GM18520 (cell line): ENCODE measurements around the gene BAX.
A peak's percentile ranks its signal among the peaks of the same experiment; 100 is the strongest.

Experiments
- ATAC-seq: cut with Tn5 transposase; IDR thresholded peaks from one replicate; pipeline ENCODE4 v1.9.1; 2021; ENCODE audit not compliant: unreplicated experiment

BAX gene

DNA sequence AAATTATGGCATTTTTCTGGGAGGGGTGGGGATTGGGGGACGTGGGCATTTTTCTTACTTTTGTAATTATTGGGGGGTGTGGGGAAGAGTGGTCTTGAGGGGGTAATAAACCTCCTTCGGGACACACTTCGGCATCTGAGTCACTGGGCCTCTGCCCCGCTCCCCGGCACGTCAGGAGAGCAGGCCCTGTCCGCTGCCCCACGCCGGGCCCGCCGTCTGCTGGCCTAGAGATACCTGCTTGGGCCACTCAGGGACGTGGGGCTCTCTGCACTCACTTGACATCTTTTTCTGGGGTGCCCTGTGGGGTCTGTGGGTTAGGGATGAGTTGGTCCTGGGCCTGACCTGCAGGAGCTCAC, 7.0 kb downstream of the BAX start:
- no peak for ATAC-seq

DNA sequence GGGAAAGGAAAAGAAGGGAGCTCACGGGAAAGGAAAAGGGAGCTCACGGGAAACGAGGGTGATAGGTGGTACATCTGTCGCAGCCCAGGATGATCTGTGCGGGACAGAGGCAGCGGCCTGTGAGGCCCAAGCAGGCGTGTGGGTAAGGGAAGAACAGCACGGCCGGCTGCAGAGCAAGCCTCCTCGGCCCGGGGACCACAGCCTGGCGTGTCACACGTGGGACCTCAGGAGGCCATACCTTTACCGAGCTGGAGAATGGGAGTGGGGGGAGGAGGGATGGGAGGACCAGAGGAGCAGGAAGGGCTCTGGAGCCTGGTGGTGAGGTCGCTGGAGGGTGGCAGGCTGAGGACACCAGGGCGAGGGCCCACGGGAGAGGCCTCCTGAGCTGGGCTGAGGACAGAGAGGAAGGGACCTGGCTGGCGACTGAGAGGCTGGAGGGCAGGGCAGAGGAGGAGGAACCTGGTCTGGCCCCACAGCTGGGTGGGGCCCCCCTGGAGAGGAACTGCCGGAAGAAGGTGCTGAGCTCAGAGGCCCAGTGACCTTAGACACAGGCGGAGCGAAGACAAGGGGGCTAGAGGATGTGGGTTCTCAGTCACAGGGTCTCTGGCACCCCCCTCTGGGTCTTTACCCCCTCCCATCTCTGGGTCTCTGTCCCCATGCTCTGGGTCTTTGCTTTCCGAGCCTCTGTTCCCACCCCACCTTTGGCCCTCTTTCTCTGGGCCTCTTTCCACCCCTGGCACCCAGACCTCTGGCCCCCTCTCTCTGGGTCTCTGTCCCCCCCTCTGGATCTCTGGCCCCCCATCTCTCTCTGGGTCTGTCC, 7.6 kb downstream of the BAX start:
- ATAC-seq = no peak

DNA sequence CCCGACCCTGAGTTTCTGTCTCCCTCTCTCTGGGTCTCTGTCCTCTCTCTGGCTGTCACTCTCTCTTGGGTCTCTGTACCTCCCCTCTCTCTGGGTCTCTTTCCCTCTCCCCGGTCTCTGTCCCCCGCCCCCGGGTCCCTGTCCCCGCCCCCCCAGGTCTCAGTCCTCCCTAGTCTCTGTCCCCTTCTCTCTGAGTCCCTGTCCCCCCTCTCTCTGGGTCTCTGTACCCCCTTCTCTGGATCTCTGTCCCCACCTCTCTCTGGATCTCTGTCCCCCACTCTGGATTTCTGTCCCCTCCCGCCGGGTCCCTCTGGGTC, 8.1 kb downstream of the BAX start:
- ATAC-seq = no peak

DNA sequence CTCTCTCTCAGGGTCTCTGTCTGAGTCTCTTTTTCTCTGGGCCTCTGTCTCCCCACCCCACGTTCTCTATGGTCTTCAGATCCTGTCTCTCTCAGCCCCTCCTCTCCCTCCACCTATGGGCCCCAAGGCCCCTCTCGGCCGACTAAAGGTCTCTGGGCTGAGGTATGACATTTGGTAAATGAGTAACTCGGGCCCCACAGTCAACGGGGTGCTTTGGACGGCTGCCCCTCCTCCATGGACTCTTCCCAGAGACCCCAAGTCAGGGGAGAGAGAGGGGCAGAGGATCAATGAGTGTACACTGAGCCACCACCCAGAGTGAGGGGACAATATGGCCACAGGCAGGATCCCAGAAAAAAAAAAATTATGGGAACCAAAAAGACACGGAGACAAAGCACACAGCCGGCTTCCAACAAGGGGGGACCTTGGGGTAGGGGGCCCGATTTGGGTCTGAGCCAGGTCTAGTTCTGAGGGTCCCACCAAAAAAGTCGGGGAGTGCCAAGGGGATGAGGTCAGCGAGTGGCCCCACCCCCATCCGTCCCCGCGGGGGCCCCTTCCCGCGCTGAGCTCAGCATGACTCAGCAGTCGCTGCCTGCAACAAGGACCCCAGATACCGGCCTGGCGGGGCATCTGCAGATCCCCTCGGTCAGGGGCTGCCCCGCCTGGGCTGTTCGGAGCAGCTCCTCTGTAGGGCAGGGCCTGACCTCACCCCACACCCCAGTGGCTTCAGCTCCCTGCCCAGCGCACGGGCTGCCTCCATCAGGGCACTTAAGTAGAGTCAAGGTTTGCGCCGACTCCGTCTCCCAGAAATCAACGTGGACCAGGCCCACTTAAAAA, 8.9 kb downstream of the BAX start:
- ATAC-seq = peak; percentile 17

DNA sequence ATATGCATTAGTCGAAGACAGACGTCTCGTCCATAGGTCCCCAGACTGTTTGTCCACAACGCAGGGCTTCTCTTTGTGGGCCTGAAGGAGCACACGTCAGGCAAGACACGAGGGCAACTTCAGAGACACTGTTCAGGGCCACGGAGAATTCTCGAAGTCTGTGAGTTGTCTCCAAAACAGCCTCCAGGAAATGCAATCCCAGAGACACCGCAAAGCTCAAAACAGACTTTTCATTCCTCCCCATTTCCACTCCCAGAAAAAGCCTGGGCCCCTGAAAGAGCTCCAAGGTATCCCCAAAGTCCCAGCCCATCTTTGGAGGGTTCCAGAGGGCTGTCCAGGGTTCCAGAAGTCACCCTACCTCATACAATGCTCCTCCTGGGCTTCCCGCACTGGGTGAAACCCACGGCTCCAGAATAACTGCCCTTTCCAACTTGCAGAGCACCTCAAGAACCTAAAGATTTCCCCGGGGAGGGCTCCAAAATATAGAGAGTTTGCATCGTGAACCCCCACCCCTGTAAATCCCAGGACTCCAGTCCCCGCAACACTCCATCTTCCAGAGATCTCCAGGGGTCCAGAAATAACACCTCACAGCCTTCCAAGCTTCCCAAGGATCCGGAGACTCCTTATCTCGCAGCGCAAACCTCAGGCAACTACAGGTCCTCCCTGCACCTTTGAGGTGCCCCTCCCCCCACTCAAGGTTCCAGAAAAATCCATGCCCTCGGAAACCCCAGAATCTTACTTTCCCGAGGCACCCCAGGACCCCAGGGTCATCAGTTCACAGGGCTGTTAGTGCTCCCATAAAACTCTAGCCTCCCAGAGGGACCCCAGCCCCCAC, 9.7 kb downstream of the BAX start:
- no peak for ATAC-seq

DNA sequence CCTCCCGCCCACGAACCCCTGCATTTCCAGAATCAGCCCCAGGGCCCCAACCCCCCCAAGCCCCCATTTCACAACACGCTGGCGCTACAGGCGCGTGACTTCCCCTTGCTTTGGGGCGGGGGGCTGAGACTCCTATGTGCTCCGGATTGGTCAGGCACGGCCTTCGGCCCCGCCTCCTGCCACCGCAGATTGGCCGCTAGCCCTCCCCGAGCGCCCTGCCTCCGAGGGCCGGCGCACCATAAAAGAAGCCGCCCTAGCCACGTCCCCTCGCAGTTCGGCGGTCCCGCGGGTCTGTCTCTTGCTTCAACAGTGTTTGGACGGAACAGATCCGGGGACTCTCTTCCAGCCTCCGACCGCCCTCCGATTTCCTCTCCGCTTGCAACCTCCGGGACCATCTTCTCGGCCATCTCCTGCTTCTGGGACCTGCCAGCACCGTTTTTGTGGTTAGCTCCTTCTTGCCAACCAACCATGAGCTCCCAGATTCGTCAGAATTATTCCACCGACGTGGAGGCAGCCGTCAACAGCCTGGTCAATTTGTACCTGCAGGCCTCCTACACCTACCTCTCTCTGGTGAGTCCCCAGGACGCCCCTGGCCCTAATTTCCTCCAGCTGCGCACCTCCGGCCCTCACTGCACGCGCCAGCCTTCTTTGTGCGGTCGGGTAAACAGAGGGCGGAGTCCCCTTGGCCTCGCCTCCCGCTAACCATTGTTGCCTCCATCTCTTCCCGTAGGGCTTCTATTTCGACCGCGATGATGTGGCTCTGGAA, 10.5 kb downstream of the BAX start, which contains the start of gene FTL:
Gene FTL, plus strand, starts transcription at position 270 of the 766 bp plus-strand sequence. Its CDS starts 199 bp downstream, at position 469.
- peak; percentile 43 for ATAC-seq

DNA sequence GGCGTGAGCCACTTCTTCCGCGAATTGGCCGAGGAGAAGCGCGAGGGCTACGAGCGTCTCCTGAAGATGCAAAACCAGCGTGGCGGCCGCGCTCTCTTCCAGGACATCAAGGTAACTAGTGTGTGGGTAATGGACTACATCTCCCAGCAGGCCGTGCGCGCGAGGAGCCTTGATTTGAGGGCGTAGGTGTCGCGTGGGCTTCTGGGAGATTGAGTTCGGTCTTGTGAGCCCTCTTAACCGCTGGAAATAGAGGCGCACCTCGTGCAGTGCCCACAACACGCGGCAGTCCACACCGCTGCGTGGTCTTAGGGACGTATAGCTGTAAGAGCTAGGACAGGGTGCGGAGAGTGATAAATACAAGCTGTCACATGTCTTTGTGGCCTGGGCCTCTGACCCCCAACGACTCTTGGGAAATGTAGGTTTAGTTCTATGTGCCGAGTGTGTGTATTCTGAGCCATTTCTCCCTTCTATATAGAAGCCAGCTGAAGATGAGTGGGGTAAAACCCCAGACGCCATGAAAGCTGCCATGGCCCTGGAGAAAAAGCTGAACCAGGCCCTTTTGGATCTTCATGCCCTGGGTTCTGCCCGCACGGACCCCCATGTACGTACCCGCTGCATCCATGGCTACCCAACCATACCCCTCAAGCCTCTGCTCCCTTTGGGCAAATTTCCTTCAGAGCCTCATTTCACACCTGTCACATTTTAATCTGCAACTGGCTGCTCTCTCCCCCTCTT, 11.3 kb downstream of the BAX start:
- peak; percentile 15 for ATAC-seq

DNA sequence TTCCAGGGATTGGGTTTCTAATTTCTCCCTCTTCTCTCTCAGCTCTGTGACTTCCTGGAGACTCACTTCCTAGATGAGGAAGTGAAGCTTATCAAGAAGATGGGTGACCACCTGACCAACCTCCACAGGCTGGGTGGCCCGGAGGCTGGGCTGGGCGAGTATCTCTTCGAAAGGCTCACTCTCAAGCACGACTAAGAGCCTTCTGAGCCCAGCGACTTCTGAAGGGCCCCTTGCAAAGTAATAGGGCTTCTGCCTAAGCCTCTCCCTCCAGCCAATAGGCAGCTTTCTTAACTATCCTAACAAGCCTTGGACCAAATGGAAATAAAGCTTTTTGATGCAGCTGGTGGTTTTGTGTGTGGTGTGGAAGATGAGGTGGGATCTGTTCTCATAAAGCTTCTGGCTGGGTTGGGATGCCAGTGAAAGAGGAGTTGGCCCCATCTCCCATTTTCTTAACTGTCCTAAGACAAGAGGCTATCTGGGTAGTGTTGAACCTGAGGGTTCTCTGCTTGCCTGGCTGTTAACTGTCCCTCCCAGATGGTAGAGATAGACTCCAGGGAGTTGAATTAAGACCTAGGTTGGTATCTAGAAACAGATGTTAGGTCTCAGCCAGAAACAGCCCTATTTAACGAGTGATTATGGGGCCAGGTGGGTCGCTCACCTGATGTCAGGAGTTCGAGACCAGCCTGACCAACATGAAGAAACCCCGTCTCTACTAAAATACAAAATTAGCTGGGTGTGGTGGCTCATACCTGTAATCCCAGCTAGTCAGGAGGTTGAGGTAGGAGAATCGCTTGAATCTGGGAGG, 12.1 kb downstream of the BAX start:
- no peak for ATAC-seq

DNA sequence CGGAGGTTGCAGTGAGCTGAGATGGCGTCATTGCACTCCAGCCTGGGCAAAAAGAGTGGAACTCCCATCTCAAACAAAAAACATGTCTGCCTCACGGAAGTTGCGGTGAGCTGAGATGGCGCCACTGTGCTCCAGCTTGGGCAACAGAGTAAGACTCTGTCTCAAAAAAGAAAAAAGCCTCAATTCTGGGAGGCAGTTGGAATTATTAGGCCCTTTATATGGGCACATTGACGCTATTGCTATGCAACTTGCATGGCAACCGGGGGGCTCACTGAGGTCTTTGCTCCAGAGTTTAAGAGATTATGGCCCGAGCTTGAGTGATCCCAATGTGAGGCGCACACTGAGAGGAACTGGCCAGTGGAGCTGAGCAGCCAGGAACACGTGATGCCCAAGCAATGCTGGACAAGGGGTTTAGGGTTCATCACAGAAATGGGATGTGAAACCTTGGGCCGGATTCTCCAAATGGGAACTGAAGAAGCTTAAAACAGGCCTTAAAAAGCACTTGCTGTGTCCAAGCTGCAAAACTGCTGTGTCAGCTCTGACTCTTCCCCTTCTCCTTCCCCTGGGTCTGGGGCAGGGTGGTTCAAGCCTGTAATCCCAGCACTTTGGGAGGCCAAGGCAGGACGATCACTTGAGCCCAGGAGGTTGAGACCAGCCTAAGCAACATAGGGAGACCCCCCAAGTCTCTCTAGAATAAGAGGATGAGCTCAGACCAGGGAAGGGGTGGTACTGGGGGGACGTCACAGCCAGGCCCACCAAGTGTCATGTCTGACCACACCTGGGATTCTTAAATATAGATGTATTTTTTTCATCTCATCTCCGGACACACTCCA, 12.9 kb downstream of the BAX start:
- no peak for ATAC-seq

DNA sequence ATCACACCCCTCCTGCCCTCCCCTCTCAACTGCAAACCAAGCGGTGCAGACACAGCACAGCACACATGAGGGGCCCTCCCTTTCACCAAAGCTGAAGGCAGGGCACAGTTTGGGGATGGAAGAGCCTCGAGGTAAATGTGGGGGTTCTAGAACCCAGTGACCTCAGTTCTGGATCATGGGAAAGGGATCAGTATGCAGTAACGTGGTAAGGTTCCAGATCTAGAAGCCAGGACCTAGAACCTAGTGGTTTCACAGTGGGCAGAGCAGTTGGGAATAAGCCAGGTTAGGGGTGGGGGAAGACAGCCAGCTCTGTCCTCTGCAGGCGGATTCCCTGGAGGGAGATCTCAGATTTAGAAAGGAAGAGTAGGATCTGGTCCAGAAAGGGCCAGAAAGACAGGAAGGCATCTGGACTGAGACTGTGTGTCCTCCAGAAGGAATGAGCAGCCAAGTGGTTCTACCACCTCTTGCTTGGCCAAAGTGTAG, 13.5 kb downstream of the BAX start:
- ATAC-seq = no peak

DNA sequence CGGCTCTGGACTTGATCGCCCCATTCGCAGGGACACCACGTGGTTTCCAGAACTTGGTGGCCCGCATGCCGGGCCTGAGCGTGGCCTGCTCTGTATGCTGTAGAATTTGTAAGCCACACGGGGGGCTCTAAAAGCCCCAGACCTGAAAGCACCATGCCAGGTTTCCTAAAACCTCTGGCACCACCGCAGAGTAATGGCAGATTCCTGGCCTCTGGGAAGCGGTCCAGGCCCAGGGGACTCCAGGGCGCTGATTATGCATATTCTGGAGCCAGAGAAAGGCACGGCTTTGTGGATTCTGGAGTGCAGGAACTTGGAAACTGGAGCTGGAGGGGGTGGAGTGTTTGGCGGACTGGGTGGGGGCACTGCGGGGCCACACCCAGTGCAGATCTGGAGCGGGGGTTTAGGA, 14.1 kb downstream of the BAX start:
- ATAC-seq = no peak

DNA sequence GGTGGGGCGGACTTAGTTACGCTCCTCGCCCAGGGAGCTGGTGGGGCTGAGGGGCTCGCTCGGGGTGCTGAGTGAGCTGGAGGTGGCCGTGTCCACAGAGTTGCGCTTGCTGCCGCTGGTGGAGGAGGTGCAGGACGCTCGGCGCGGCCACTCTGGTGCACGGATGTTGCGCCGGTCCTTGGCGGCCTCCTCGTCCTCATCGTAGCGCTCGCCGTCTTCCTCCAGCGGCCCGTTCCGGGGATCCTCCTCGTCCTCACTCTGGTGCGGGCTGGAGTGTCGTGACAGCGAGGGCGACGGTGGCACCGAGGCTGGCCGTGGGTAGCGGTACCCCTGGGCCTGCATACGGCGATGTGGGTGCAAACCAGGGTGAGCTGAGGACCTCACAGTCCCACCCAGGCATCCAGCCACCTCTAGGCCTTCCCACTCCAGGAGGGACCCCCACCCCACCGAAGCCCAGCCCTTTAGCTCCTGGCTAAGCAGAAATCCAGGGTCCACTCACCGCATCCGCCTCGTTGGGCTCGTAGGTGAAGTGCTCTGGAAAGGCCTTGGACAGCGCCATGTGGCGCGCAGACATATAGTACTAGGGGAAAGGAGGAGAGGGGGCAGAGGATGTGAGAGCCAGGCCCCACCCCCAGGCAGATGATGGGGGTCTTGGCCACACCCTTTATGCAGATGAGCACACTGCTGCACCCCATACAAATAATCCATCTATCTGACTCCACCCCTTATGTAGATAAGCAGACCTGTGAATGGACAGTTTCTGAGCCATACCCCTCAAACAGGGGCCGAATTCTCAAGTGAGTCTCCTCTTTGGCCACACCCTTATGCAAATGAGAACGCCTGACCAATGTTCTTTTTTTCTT, 14.8 kb downstream of the BAX start:
- no peak for ATAC-seq

DNA sequence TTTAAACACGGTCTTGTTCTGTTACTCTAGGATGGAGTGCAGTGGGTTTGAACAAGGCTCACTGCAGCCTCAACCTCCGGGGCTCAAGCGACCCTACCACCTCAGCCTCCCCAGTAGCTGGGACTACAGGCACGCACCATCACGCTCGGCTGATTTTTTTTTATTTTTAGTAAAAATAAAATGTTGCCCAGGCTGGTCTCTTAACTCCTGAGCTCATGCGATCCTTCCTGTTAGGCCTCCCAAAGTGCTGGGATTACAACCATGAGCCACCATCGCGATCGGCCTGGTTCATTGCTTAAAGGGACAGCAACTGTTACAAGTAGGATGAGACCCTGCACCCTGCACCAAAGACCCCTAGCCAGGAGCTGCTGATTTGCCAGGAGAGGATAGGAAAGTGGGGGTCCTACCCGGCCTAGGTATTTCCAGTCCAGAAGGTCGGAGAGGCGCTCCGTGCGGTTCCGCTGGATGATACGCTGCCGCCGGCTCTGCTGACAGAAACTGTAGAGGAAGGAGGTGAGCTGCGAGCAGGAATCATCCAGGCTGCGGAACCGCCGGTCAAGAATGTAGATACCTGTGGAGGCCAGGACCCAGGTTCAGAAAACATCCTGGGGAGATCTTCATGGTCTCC, 15.6 kb downstream of the BAX start:
- no peak for ATAC-seq

DNA sequence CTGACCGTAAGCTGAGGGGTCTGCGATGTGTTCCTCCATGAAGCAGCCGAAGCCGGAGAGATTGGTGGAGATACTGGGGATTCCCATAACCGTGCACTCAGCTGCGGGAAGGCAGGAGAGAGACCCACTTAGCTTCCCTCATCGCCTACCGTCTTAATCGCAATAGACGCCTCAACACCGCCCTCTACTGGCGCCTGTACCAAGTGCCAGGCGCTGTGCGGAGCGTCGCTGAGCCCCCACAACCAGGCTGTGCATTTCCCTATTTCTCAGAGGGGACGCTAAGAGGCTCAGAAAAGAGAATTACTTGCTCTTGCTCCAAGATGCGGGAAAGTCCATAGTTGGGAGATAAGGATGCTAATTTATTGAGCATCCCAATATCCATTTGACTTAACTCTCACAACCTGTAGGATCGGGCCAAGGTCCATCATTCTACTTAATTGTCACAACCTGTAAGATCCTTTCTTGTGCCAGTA, 16.3 kb downstream of the BAX start:
- no peak for ATAC-seq

DNA sequence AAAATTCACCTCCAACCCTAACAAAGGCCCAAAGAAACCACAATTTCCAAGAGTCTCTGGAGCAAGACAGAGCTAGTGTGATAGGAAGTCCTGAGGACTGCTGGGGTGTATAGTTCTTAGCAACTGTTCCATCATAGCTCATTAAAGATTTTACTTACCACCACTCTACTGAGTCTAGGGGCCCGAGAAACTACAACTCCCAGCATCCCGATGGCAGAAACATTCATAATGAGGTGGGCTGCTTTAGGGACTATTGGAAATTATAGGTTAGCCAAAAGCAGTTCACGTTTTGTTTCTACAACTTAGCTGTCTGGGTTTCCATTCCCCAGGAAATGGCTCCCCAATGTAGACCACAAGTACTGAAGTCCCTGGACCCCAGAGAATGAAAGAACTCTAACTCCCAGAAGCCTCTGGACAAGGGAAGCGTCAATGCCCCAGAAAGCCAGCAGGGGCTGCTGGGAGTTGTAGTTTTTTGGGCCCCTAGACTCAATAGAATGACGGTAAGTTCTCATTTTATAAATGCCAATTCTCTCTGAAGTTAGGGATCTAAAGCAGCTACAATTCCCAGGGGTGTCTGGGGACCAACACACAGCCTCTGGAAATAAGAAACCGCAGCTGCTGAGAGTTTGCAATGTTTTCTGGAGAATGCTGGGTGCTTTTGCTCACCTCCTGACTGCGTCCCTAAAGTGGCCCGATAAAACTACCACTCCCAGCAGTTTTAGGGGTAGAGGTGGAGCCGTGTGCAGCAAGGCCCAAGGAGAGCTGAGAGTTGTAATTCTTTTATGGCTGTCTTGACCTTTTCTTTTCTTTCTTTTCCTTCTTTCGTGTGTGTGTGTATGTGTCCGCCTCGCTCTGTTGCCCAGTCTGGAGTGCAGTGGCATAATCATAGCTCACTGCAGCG, 21.5 kb downstream of the BAX start:
- ATAC-seq = no peak

DNA sequence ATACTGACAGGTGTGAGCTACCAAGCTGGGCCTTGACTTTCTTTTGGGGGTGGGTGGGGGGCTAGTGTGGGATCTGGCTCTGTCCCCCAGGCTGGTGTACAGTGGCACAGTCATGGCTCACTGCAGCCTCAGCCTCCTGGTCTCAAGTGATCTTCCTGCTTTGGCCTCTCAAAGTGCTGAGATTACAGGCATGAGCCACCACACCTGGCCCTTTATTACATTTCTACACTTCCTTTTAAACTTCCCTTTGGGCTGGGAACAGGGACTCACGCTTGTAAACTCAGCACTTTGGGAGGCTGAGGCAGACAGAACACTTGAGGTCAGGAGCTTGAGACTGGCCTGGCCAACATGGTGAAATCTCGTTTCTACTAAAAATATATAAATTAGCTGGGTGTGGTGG, 22.4 kb downstream of the BAX start:
- ATAC-seq = no peak
